K562 (cell line): ENCODE measurements around the gene RBP3. TPM values are rescaled to one million over a fixed set of nuclear protein-coding genes. Genes with fewer than 3 reads are reported as not detected.
A peak's percentile ranks its signal among the peaks of the same experiment; 100 is the strongest.

Source experiments
- ATAC-seq: fragments of 200-7000 bp; cut with Tn5 transposase; 3 replicates; pipeline ENCODE4 v1.9.1; 2020; ENCODE audit warnings: moderate library complexity
- BruUV-seq: library from RNA; stranded (reverse); fragments of 400-500 nt; replicated peaks from 2 replicates; lab custom pipeline; 2021; lab: Mats Ljungman, UMichigan
- CTCF ChIA-PET: fragments of 300-600 bp; formaldehyde crosslinking; extraction: SDS; loops from one replicate; lab custom pipeline; 2021; ENCODE audit warnings: low intra/inter-chr PET ratio; lab: Yijun Ruan, JAX
- POLR2A ChIA-PET: fragments of 300-600, 350-650 bp; sonication (Branson Sonifier 250); formaldehyde crosslinking; extraction: SDS; loops from one replicate; lab custom pipeline; 2021; ENCODE audit warnings: antibody characterized with exemption, inconsistent platforms; lab: Yijun Ruan, JAX
- DNase-seq, 4 experiments: peaks; one replicate each; pipeline versions ENCODE4 v3.0.0 to v3.0.0-alpha.2; 2011 to 2018; ENCODE audit warnings: low spot score in 3 of 4, mixed read lengths in 3 of 4; ENCODE audit errors: extremely low read depth in 1 of 4
- FAIRE-seq: peaks from 2 replicates; lab custom pipeline; 2011; peaks lifted over from hg19 to GRCh38; lab: Jason Lieb, UNC
- H2AFZ ChIP-seq: 2 replicates; pipeline ENCODE4 v1.6.0; 2011; ENCODE audit warnings: low read depth, low read length, control low read depth, inconsistent platforms
- H3K27ac ChIP-seq: fragments of 200-600 bp; 3 replicates; pipeline ENCODE4 v1.8.0; 2011; ENCODE audit warnings: low read depth, mild to moderate bottlenecking, control low read depth, inconsistent platforms, low read length, moderate library complexity, mixed read lengths; ENCODE audit errors: extremely low read depth
- H3K27me3 ChIP-seq, 2 experiments: fragments of 300-600 bp in 1 of 2; 2 replicates in 1 of 2; 3 replicates in 1 of 2; pipeline versions ENCODE4 v1.6.0 to v1.8.0; 2011; ENCODE audit warnings: inconsistent platforms in 2 of 2, low read length in 2 of 2, mild to moderate bottlenecking in 1 of 2, mixed read lengths in 1 of 2, moderate library complexity in 1 of 2; ENCODE audit not compliant: control insufficient read depth in 2 of 2, insufficient read depth in 2 of 2
- H3K36me3 ChIP-seq: fragments of 300-600 bp; 3 replicates; pipeline ENCODE4 v1.8.0; 2011; ENCODE audit warnings: mild to moderate bottlenecking, low read length, inconsistent platforms; ENCODE audit not compliant: control insufficient read depth, insufficient read depth
- H3K4me1 ChIP-seq, 2 experiments: fragments of 200-600 bp in 1 of 2; replicated peaks in 1 of 2; 2 replicates in 1 of 2; 3 replicates in 1 of 2; pipeline versions ENCODE4 v1.5.1 to v1.8.0; 2011; ENCODE audit warnings: inconsistent platforms in 2 of 2, low read length in 2 of 2, mild to moderate bottlenecking in 1 of 2, mixed read lengths in 1 of 2, moderate library complexity in 1 of 2; ENCODE audit not compliant: control insufficient read depth in 2 of 2, insufficient read depth in 2 of 2
- H3K4me2 ChIP-seq: 2 replicates; pipeline ENCODE4 v1.6.1; 2011; ENCODE audit warnings: low read length, control low read depth, inconsistent platforms, mixed read lengths; ENCODE audit not compliant: insufficient read depth
- H3K4me3 ChIP-seq: fragments of 200-600 bp; sonication (generic), shearing (Covaris generic); 2 replicates; pipeline ENCODE4 v1.5.1; 2016; ENCODE audit warnings: control low read depth, inconsistent platforms
- H3K79me2 ChIP-seq: fragments of 200-600 bp; 3 replicates; pipeline ENCODE4 v1.8.0; 2011; ENCODE audit warnings: low read length, inconsistent platforms; ENCODE audit not compliant: control insufficient read depth, insufficient read depth
- H3K9ac ChIP-seq, 2 experiments: 2 replicates each; pipeline versions ENCODE4 v1.6.0 to v1.6.1; 2011; ENCODE audit warnings: low read depth in 2 of 2, low read length in 2 of 2, control low read depth in 1 of 2, inconsistent platforms in 1 of 2, mild to moderate bottlenecking in 1 of 2, mixed read lengths in 1 of 2; ENCODE audit not compliant: insufficient read depth in 1 of 2
- H3K9me1 ChIP-seq: one replicate; pipeline ENCODE4 v1.6.0; 2011; ENCODE audit warnings: inconsistent platforms, mild to moderate bottlenecking, low read length, moderate library complexity; ENCODE audit not compliant: control insufficient read depth, insufficient read depth
- H3K9me3 ChIP-seq: replicated peaks from 2 replicates; pipeline ENCODE4 v1.5.1; 2011; ENCODE audit warnings: low read depth, low read length, inconsistent platforms; ENCODE audit not compliant: control insufficient read depth, insufficient read depth
- H4K20me1 ChIP-seq: replicated peaks from 2 replicates; pipeline ENCODE4 v1.6.1; 2011; ENCODE audit warnings: low read length, inconsistent platforms, mixed read lengths; ENCODE audit not compliant: control insufficient read depth, insufficient read depth
- ELF1 ChIP-seq: fragments of 200-800 bp; sonication (Bioruptor generic); IDR thresholded peaks from 2 replicates; pipeline ENCODE4 v1.6.1; 2016; ENCODE audit warnings: missing genetic modification characterization, missing compliant biosample characterization
- ESRRA ChIP-seq: fragments of 450-650 bp; IDR thresholded peaks from 2 replicates; pipeline ENCODE4 v1.6.1; 2014; ENCODE audit warnings: low read depth, mild to moderate bottlenecking, moderate library complexity, borderline replicate concordance
- ETV5 ChIP-seq: sonication (generic); formaldehyde crosslinking; IDR thresholded peaks from 2 replicates; pipeline ENCODE4 v1.4.0; 2020; ENCODE audit warnings: low read depth, mild to moderate bottlenecking, missing genetic modification reagents
- PRDM10 ChIP-seq: fragments of 450-650 bp; IDR thresholded peaks from 2 replicates; pipeline ENCODE4 v1.6.1; 2018; ENCODE audit not compliant: partially characterized antibody
- SIN3B ChIP-seq: fragments of 450-650 bp; IDR thresholded peaks from 2 replicates; pipeline ENCODE4 v1.6.1; 2017; ENCODE audit warnings: low read depth, mild to moderate bottlenecking, moderate library complexity
- ZBTB7A ChIP-seq: IDR thresholded peaks from 2 replicates; pipeline ENCODE4 v1.6.1; 2011; ENCODE audit warnings: low read depth, mild to moderate bottlenecking, low read length, moderate library complexity, borderline replicate concordance; ENCODE audit not compliant: control insufficient read depth
- ZNF121 ChIP-seq: sonication (generic); formaldehyde crosslinking; conservative IDR thresholded peaks from 2 replicates; pipeline ENCODE4 v1.8.0; 2022; ENCODE audit warnings: missing genetic modification reagents
- ZNF274 ChIP-seq: IDR thresholded peaks from 2 replicates; pipeline ENCODE4 v1.6.1; 2011; ENCODE audit warnings: low read depth, mild to moderate bottlenecking, low read length, moderate library complexity, borderline replicate concordance
- ZNF584 ChIP-seq: fragments of 200-800 bp; sonication (Bioruptor generic); IDR thresholded peaks from 2 replicates; pipeline ENCODE4 v1.6.1; 2016; ENCODE audit warnings: low read depth, mild to moderate bottlenecking, missing genetic modification characterization, missing compliant biosample characterization
- WGBS: fragments of 100-300 bp; shearing (Covaris generic); methylation state at CpG from one replicate; pipeline ENCODE4 v1.1.6; 2016; ENCODE audit warnings: low coverage, mixed read lengths; ENCODE audit not compliant: insufficient coverage; ENCODE audit errors: missing lambda C conversion rate; 5-methylcytosine and 5-hydroxymethylcytosine counted together
- in situ Hi-C: fragments of 300-500 bp; cut with MboI; formaldehyde crosslinking; loops from 4 replicates; pipeline ENCODE4 v1.15.0; 2018; ENCODE audit warnings: inconsistent platforms, mixed read lengths
- intact Hi-C: fragments of 100-400 bp; cut with micrococcal nuclease; formaldehyde crosslinking; loops from 2 replicates; pipeline ENCODE4 v1.14.2; 2022
- polyA plus RNA-seq, 8 experiments: library from polyadenylated mRNA; depleted of rRNA in 4 of 8; stranded (reverse) in 5 of 8; unstranded in 3 of 8; fragments of >200 nt; fragmentation: Nextera tagmentation in 2 of 8; fragmentation: Illumina TruSeq in 1 of 8; extraction: Ambion mirVana in 2 of 8; extraction: Trizol in 1 of 8; gene quantifications; 2 replicates each; pipeline versions ENCODE4 v1.2.1 to v1.2.3, GENCODE V29; 2011 to 2014; ENCODE audit warnings: inconsistent platforms in 1 of 8, missing spikeins in 1 of 8
- total RNA-seq, 7 experiments: library from RNA; depleted of rRNA in 6 of 7; stranded (reverse); fragments of >200 nt in 6 of 7; fragmentation: Illumina TruSeq in 2 of 7; extraction: Trizol in 2 of 7; gene quantifications; 2 replicates each; pipeline versions ENCODE4 v1.2.1 to v1.2.3, GENCODE V29; 2011 to 2021; ENCODE audit warnings: low replicate concordance in 1 of 7

RBP3 gene
- total and polyA plus RNA-seq, 9 of the 15 experiments (the other 6 are each of a cell fraction or from before 2014, with no cell fraction given): not detected

GRCh38 chr10:47317251-47317650 is 30.9 kb upstream of the RBP3 start:
- intact Hi-C loops: no loop called here

GRCh38 chr10:47318706-47319105 is 29.5 kb upstream of the RBP3 start:
- Histone ChIP-seq H3K4me3 (no peak overlapping the region), H3K9me1 (no peaks in the 10 kb centered on the region), H3K4me2 (no peak overlapping the region; the same call in 1 of the 2 replicates), H3K9ac (no peak overlapping the region), H3K27ac (no peak overlapping the region), H4K20me1 (no peaks in the 10 kb centered on the region), H3K4me1 (peaks cover 18 to 20% of the 10 kb centered on the region in 2 experiments), H3K9me3 (no peaks in the 10 kb centered on the region), H3K79me2 (no peaks in the 10 kb centered on the region), H2AFZ (peak overlapping the region; percentile 64; the same call in 1 of the 2 replicates), H3K36me3 (no peaks in the 10 kb centered on the region), H3K27me3 (no peaks in the 10 kb centered on the region)
- ChIA-PET CTCF (no interaction called here), POLR2A (interaction anchor here (0.7 kb wide), 1 partner anchor 249 kb away, joined by 3 read pairs; no protein-coding TSS in a partner anchor)
- DNase-seq: peak in 3 of 4 experiments; percentile 37 to 79 (median 44)
- 39% methylated on average over 9 of the region's 9 CpGs for WGBS
- ATAC-seq: peak; percentile 69
- no TSS peak for BruUV-seq
- intact Hi-C loops (no loop called here), in situ Hi-C loops (loop anchor here (10.0 kb wide), 1 partner anchor 284 kb away; no protein-coding TSS in a partner anchor)
- FAIRE-seq: no peak
- TF ChIP-seq ZNF274 (no peak), ESRRA (no peak), ZNF121 (CRISPR knock-in tag) (no peak), PRDM10 (peak; percentile 59), ZNF584 (CRISPR knock-in tag) (no peak), SIN3B (no peak)

More at GRCh38 chr10:47317251-47317650, 30.9 kb upstream of the RBP3 start:
- Histone ChIP-seq H3K27me3 (no peaks in the 10 kb centered on the region; a peak in 1 of 5 replicates), H3K79me2 (no peaks in the 10 kb centered on the region), H3K27ac (no peak overlapping the region), H3K9me1 (no peaks in the 10 kb centered on the region), H3K36me3 (no peaks in the 10 kb centered on the region), H3K4me2 (no peak overlapping the region), H4K20me1 (peaks cover 4% of the 10 kb centered on the region; the same call in 1 of the 2 replicates), H2AFZ (no peak overlapping the region), H3K9me3 (no peaks in the 10 kb centered on the region), H3K4me3 (no peak overlapping the region), H3K9ac (no peak overlapping the region), H3K4me1 (peaks cover 7 to 11% of the 10 kb centered on the region in 2 experiments)
- no peak for FAIRE-seq
- TF ChIP-seq ETV5 (CRISPR knock-in tag) (no peak), ELF1 (tag) (no peak), ZBTB7A (no peak)
- no peak for DNase-seq
- CTCF ChIA-PET: no interaction called here
- POLR2A ChIA-PET: no interaction called here
- 12% methylated on average over 4 of the region's 4 CpGs for WGBS
- no peak for ATAC-seq
- in situ Hi-C loops: loop anchor here (10.0 kb wide), 1 partner anchor 282 kb away; no protein-coding TSS in a partner anchor
- no TSS peak for BruUV-seq
